Measurements from ENCODE around the gene GRIK2. TPM values are rescaled to one million over a fixed set of nuclear protein-coding genes. Genes with fewer than 3 reads are reported as not detected.
"Not testable (repeated sequence)": the region's sequence is repeated elsewhere in the genome, so short reads cannot be mapped to it uniquely, and the experiment has no call there.

The GRIK2 gene
- polyA plus RNA-seq, 3 donors, result 12.9 to 16.8 (median 14.2) TPM

- no peak for DNase-seq (ENCODE audit: extremely low read depth in 1 of 11, low read depth in 9 of 11, low spot score in 4 of 11)
Observed at GRCh38 chr6:101578306-101578705, 184.8 kb downstream of the GRIK2 start.

GRCh38 chr6:101582792-101583191 is 189.3 kb downstream of the GRIK2 start:
- no peak for DNase-seq (ENCODE audit: extremely low read depth in 1 of 11, low read depth in 9 of 11, low spot score in 4 of 11)

- no peak for DNase-seq (ENCODE audit: extremely low read depth in 1 of 11, low read depth in 9 of 11, low spot score in 4 of 11)
Observed at GRCh38 chr6:101585501-101585900, 192.0 kb downstream of the GRIK2 start.

GRCh38 chr6:101588343-101588742 is 194.8 kb downstream of the GRIK2 start:
- no peak for DNase-seq (ENCODE audit: extremely low read depth in 1 of 11, low read depth in 9 of 11, low spot score in 4 of 11)

GRCh38 chr6:101595276-101595675 is 201.8 kb downstream of the GRIK2 start:
- DNase-seq (ENCODE audit: extremely low read depth in 1 of 11, low read depth in 9 of 11, low spot score in 4 of 11), result no peak

- DNase-seq (ENCODE audit: extremely low read depth in 1 of 11, low read depth in 9 of 11, low spot score in 4 of 11), result no peak
Observed at GRCh38 chr6:101597693-101598092, 204.2 kb downstream of the GRIK2 start.

GRCh38 chr6:101605426-101605825 is 211.9 kb downstream of the GRIK2 start:
- DNase-seq (ENCODE audit: extremely low read depth in 1 of 11, low read depth in 9 of 11, low spot score in 4 of 11), result no peak

- no peak for DNase-seq (ENCODE audit: extremely low read depth in 1 of 11, low read depth in 9 of 11, low spot score in 4 of 11)
Observed at GRCh38 chr6:101605874-101606273, 212.4 kb downstream of the GRIK2 start.

- DNase-seq (ENCODE audit: extremely low read depth in 1 of 11, low read depth in 9 of 11, low spot score in 4 of 11), result peak in 7 of 11 donors; percentile 7 to 51 (median 18)
Observed at GRCh38 chr6:101607111-101607690, 213.7 kb downstream of the GRIK2 start.

GRCh38 chr6:101608703-101609102 is 215.2 kb downstream of the GRIK2 start:
- no peak for DNase-seq (ENCODE audit: extremely low read depth in 1 of 11, low read depth in 9 of 11, low spot score in 4 of 11)

GRCh38 chr6:101613556-101613955 is 220.0 kb downstream of the GRIK2 start:
- peak in 1 of 11 donors; percentile 11 for DNase-seq (ENCODE audit: extremely low read depth in 1 of 11, low read depth in 9 of 11, low spot score in 4 of 11)

GRCh38 chr6:101614774-101615173 is 221.3 kb downstream of the GRIK2 start:
- DNase-seq (ENCODE audit: extremely low read depth in 1 of 11, low read depth in 9 of 11, low spot score in 4 of 11), result no peak

- no peak for DNase-seq (ENCODE audit: extremely low read depth in 1 of 11, low read depth in 9 of 11, low spot score in 4 of 11)
Observed at GRCh38 chr6:101626269-101626668, 232.8 kb downstream of the GRIK2 start.

GRCh38 chr6:101630941-101631340 is 237.4 kb downstream of the GRIK2 start:
- DNase-seq (ENCODE audit: extremely low read depth in 1 of 11, low read depth in 9 of 11, low spot score in 4 of 11), result no peak

GRCh38 chr6:101633081-101633480 is 239.6 kb downstream of the GRIK2 start:
- DNase-seq (ENCODE audit: extremely low read depth in 1 of 11, low read depth in 9 of 11, low spot score in 4 of 11), result no peak

GRCh38 chr6:101638865-101639264 is 245.4 kb downstream of the GRIK2 start:
- DNase-seq (ENCODE audit: extremely low read depth in 1 of 11, low read depth in 9 of 11, low spot score in 4 of 11), result not testable (repeated sequence)

GRCh38 chr6:101640131-101640530 is 246.6 kb downstream of the GRIK2 start:
- DNase-seq (ENCODE audit: extremely low read depth in 1 of 11, low read depth in 9 of 11, low spot score in 4 of 11), result no peak

GRCh38 chr6:101645770-101646169 is 252.3 kb downstream of the GRIK2 start:
- DNase-seq (ENCODE audit: extremely low read depth in 1 of 11, low read depth in 9 of 11, low spot score in 4 of 11), result no peak

GRCh38 chr6:101650402-101651100 is 257.0 kb downstream of the GRIK2 start:
- DNase-seq (ENCODE audit: extremely low read depth in 1 of 11, low read depth in 9 of 11, low spot score in 4 of 11), result no peak

GRCh38 chr6:101652079-101652478 is 258.6 kb downstream of the GRIK2 start:
- DNase-seq (ENCODE audit: extremely low read depth in 1 of 11, low read depth in 9 of 11, low spot score in 4 of 11), result no peak

GRCh38 chr6:101655109-101655508 is 261.6 kb downstream of the GRIK2 start:
- DNase-seq (ENCODE audit: extremely low read depth in 1 of 11, low read depth in 9 of 11, low spot score in 4 of 11), result no peak

Measured in renal cortex interstitium (tissue), 11 donors.